A549 treated with RU486 at 1 μM for 4 hours (cell line): Measurements from ENCODE around the gene TBXT. TPM values are rescaled to one million over a fixed set of nuclear protein-coding genes. Genes with fewer than 3 reads are reported as not detected.

Source experiments
- total RNA-seq: library from RNA; stranded (reverse); fragments of 200-300 nt; extraction: Qiagen RNA extraction; gene quantifications from 5 replicates; pipeline ENCODE4 v1.2.3, GENCODE V29; 2022; ENCODE audit warnings: low read depth

TBXT gene
- total RNA-seq = not detected in 5 replicates

DNA sequence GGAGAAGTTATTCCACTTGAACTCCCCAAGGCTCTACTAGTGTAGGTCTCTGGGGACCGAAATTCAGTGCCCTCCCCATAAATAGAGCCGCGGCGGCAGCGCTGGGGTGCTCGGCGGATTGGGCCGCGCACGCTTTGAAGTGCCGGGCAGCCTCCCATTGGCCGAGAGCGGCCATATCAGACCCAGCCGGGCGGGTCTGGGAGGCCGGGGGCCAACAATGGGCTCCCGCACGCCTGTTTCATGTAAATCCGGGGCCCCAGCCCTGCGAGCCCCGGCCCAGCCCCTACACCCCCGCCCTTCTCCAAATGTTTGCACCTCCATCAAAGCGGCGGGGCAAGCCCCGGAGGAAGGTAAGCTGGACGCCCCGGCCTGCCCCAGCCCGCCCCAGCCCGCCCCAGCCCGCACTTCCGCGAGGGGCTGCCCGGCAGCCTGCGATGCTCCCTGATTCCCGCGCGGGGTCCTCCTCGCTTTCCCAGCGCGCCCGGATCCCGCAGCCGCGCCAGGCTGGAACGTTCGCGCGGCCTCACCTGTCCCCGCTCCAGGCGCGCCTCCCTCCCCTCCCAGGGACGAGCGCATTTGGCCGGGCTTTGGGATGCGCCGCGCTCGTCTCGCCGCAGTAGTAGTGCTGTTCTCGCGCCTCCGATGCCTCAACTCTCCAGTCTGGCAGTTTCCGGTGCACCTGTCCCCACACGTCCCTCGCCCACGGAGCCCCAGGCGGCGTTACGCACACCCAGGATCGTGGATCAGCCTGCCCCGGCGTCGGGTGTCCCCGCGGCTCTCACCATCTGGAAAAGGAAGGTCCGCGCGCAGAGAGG is at the start of gene TBXT:
Gene TBXT, minus strand, starts transcription at position 51 of the 815 bp plus-strand sequence. CDS start 260 bp downstream, outside the sequence.

Other genes starting within 250 kb of the TBXT start
- gene PRR18, start 140.5 kb upstream of the TBXT start, total RNA-seq = 0.16 to 0.27 TPM (median 0.23 TPM) in 4 of 5 replicates, not detected in the other
- 26.8 to 45.5 TPM (median 41.3 TPM) in 5 replicates for gene SFT2D1, start 174.7 kb upstream of the TBXT start, total RNA-seq
- 3.6 to 4.8 TPM (median 4.0 TPM) in 5 replicates for gene MPC1, start 215.1 kb upstream of the TBXT start, total RNA-seq